Natural killer cell (primary cell): ENCODE results near the gene MORN5. TPM values are rescaled to one million over a fixed set of nuclear protein-coding genes. Genes with fewer than 3 reads are reported as not detected.

Experiments used
- ATAC-seq, 3 donors: fragments of 150-1000 bp in 2 of 3; fragments of 200-7000 bp in 1 of 3; cut with Tn5 transposase; 1 replicate in 1 of 3; 2 replicates in 2 of 3; pipeline ENCODE4 v1.10.0; 2021; ENCODE audit warnings: mild to moderate bottlenecking in 2 of 3, moderate library complexity in 2 of 3
- DNase-seq, 2 donors: peaks; one replicate each; pipeline versions ENCODE4 v3.0.0 to v3.0.0-alpha.2; 2013 to 2021; ENCODE audit warnings: mixed read lengths in 1 of 2
- H3K27ac ChIP-seq: one replicate; pipeline ENCODE4 v1.5.1; 2013; ENCODE audit warnings: mild to moderate bottlenecking, low read length
- H3K27me3 ChIP-seq: one replicate; pipeline ENCODE4 v1.6.1; 2013; ENCODE audit warnings: low read length; ENCODE audit not compliant: control insufficient read depth, insufficient read depth
- H3K36me3 ChIP-seq: one replicate; pipeline ENCODE4 v1.6.1; 2013; ENCODE audit warnings: low read length; ENCODE audit not compliant: control insufficient read depth, insufficient read depth
- H3K4me1 ChIP-seq: one replicate; pipeline ENCODE4 v1.6.1; 2013; ENCODE audit warnings: low read length; ENCODE audit not compliant: control insufficient read depth, insufficient read depth
- H3K4me3 ChIP-seq: one replicate; pipeline ENCODE4 v1.5.1; 2013; ENCODE audit warnings: low read length
- H3K9me3 ChIP-seq: one replicate; pipeline ENCODE4 v1.6.1; 2013; ENCODE audit warnings: low read length; ENCODE audit not compliant: control insufficient read depth, insufficient read depth
- H3K27ac Mint-ChIP-seq, 2 donors: one replicate each; pipeline ENCODE4 v1.8.0; 2022; ENCODE audit warnings: mild to moderate bottlenecking in 2 of 2, mixed read lengths in 2 of 2, moderate library complexity in 1 of 2
- H3K27me3 Mint-ChIP-seq, 2 donors: one replicate each; pipeline ENCODE4 v1.8.0; 2022; ENCODE audit warnings: low read depth in 2 of 2, mixed read lengths in 2 of 2
- H3K36me3 Mint-ChIP-seq: one replicate; pipeline ENCODE4 v1.8.0; 2022; ENCODE audit warnings: mixed read lengths
- H3K4me1 Mint-ChIP-seq, 2 donors: one replicate each; pipeline ENCODE4 v1.8.0; 2022; ENCODE audit warnings: mixed read lengths in 2 of 2
- H3K4me3 Mint-ChIP-seq: one replicate; pipeline ENCODE4 v1.8.0; 2022; ENCODE audit warnings: mild to moderate bottlenecking, moderate library complexity, mixed read lengths
- H3K9me3 Mint-ChIP-seq, 2 donors: one replicate each; pipeline ENCODE4 v1.8.0; 2022; ENCODE audit warnings: mixed read lengths in 2 of 2
- CTCF ChIP-seq: fragments of 200-600 bp; IDR thresholded peaks from one replicate; pipeline ENCODE4 v1.8.0; 2022; ENCODE audit warnings: antibody characterized with exemption
- WGBS: methylation state at CpG from one replicate; pipeline ENCODE4 v1.1.7; 2013; ENCODE audit warnings: missing lambda C conversion rate; ENCODE audit not compliant: insufficient coverage; 5-methylcytosine and 5-hydroxymethylcytosine counted together
- intact Hi-C: fragments of 100-400 bp; cut with micrococcal nuclease; formaldehyde crosslinking; loops from one replicate; pipeline ENCODE4 v1.14.2; 2022
- total RNA-seq, 4 donors: library from RNA; stranded (reverse); fragments of 120-200 nt in 1 of 4; gene quantifications; one replicate each; pipeline versions ENCODE4 v1.2.3 to v1.2.4, GENCODE V29; 2013 to 2022

The MORN5 gene
- total RNA-seq, 3 donors from 2014 or later (not counting 1 experiment from before 2014, with no cell fraction given), result not detected

- Mint-ChIP-seq H3K27ac (peak overlapping the region in 1 of 2 donors; percentile 67), H3K4me3 (peak overlapping the region; percentile 69), H3K27me3 (peaks cover 54 to 55% of the 10 kb centered on the region in 2 donors), H3K9me3 (no peaks in the 10 kb centered on the region), H3K36me3 (no peaks in the 10 kb centered on the region), H3K4me1 (peaks cover 9 to 23% of the 10 kb centered on the region in 2 donors)
- H3K36me3 ChIP-seq, result no peaks in the 10 kb centered on the region
- peaks cover 15% of the 10 kb centered on the region for H3K4me1 ChIP-seq
- no peak overlapping the region for H3K27ac ChIP-seq
- peak overlapping the region; percentile 0 for H3K4me3 ChIP-seq
- peaks cover 23% of the 10 kb centered on the region for H3K27me3 ChIP-seq
- TF ChIP-seq CTCF, result no peak
- ATAC-seq, result peak; percentile 53 to 79 (median 77)
- H3K9me3 ChIP-seq, result no peaks in the 10 kb centered on the region
- peak; percentile 26 to 65 for DNase-seq
- intact Hi-C loops, result no loop called here
- WGBS, result 3% methylated on average over 93 of the region's 93 CpGs
These were observed 54.1 kb downstream of the MORN5 start for GRCh38 chr9:122213589-122214413.

- ATAC-seq (no peak), DNase-seq (no peak)
- no peak overlapping the region for H3K27ac ChIP-seq
- no peaks in the 10 kb centered on the region for H3K9me3 ChIP-seq
- H3K4me1 ChIP-seq, result peaks cover 22% of the 10 kb centered on the region
- TF ChIP-seq CTCF, result no peak
- intact Hi-C loops, result no loop called here
- H3K27me3 Mint-ChIP-seq, result peaks cover 61 to 62% of the 10 kb centered on the region in 2 donors
- no peaks in the 10 kb centered on the region for H3K36me3 Mint-ChIP-seq
- H3K4me3 ChIP-seq, result no peak overlapping the region
- no peaks in the 10 kb centered on the region for H3K9me3 Mint-ChIP-seq
- H3K4me1 Mint-ChIP-seq, result peaks cover 16 to 30% of the 10 kb centered on the region in 2 donors
- H3K27me3 ChIP-seq, result peaks cover 30% of the 10 kb centered on the region
- no peaks in the 10 kb centered on the region for H3K36me3 ChIP-seq
- H3K27ac Mint-ChIP-seq, result no peak overlapping the region
- 93% methylated on average over 9 of the region's 9 CpGs for WGBS
- peak overlapping the region; percentile 77 for H3K4me3 Mint-ChIP-seq
These were observed 54.8 kb downstream of the MORN5 start for GRCh38 chr9:122214507-122214906.

GRCh38 chr9:122215663-122216062, 56.0 kb downstream of the MORN5 start:
- Histone ChIP-seq H3K27me3 (peaks cover 39% of the 10 kb centered on the region), H3K36me3 (no peaks in the 10 kb centered on the region), H3K9me3 (no peaks in the 10 kb centered on the region), H3K4me3 (no peak overlapping the region), H3K27ac (no peak overlapping the region), H3K4me1 (peaks cover 29% of the 10 kb centered on the region)
- WGBS, result 100% methylated on average over 1 of the region's 1 CpG
- H3K36me3 Mint-ChIP-seq, result no peaks in the 10 kb centered on the region
- no peak for ATAC-seq
- no peak for TF ChIP-seq CTCF
- H3K4me1 Mint-ChIP-seq, result peaks cover 22 to 33% of the 10 kb centered on the region in 2 donors
- DNase-seq, result no peak
- peaks cover 70 to 74% of the 10 kb centered on the region in 2 donors for H3K27me3 Mint-ChIP-seq
- no peaks in the 10 kb centered on the region for H3K9me3 Mint-ChIP-seq
- H3K27ac Mint-ChIP-seq, result no peak overlapping the region
- intact Hi-C loops, result no loop called here
- no peak overlapping the region for H3K4me3 Mint-ChIP-seq
